Cardiac fibroblast (primary cell): Measurements from ENCODE around the gene TMEM37.
A peak's percentile ranks its signal among the peaks of the same experiment; 100 is the strongest.

ENCODE experiments used
- DNase-seq, 2 donors: peaks; one replicate each; pipeline versions ENCODE4 v3.0.0 to v3.0.0-alpha.2; 2010; ENCODE audit warnings: low read depth in 2 of 2
- H3K4me3 ChIP-seq, 2 donors: replicated peaks in 1 of 2; 1 replicate in 1 of 2; 2 replicates in 1 of 2; pipeline ENCODE4 v1.5.1; 2011; ENCODE audit warnings: low read depth in 2 of 2, low read length in 2 of 2, mild to moderate bottlenecking in 2 of 2, moderate library complexity in 1 of 2
- TF ChIP-seq, protein P1 (sequence below): IDR thresholded peaks from one replicate; pipeline ENCODE4 v1.5.1; 2011; ENCODE audit warnings: low read depth, mild to moderate bottlenecking, low read length, inconsistent platforms

TMEM37 gene

GRCh38 chr2:119476301-119477112 lies 44.9 kb downstream of the TMEM37 start:
- no peak overlapping the region for H3K4me3 ChIP-seq
- peak; percentile 67 to 75 for DNase-seq
- TF ChIP-seq, protein P1, sequence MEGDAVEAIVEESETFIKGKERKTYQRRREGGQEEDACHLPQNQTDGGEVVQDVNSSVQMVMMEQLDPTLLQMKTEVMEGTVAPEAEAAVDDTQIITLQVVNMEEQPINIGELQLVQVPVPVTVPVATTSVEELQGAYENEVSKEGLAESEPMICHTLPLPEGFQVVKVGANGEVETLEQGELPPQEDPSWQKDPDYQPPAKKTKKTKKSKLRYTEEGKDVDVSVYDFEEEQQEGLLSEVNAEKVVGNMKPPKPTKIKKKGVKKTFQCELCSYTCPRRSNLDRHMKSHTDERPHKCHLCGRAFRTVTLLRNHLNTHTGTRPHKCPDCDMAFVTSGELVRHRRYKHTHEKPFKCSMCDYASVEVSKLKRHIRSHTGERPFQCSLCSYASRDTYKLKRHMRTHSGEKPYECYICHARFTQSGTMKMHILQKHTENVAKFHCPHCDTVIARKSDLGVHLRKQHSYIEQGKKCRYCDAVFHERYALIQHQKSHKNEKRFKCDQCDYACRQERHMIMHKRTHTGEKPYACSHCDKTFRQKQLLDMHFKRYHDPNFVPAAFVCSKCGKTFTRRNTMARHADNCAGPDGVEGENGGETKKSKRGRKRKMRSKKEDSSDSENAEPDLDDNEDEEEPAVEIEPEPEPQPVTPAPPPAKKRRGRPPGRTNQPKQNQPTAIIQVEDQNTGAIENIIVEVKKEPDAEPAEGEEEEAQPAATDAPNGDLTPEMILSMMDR: peak; percentile 99

DNA sequence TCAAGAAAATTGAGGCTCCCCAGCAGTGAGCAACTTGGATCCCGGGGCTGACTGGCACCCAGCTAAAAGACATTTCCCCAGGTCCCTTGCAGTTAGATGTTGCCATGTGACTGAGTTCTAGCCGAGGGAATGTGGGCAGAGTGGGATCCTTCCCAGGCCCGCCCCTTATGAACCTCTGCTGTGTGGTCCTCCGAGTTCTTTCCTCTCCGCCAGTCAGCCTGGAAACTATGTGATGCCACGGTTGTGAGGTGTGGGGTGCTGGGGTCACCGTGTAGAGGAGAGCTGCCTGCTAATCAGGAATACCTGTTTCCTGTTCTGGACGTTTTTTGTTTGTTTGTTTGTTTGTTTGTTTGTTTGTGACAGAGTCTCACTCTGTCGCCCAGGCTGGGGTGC lies 45.5 kb downstream of the TMEM37 start:
- TF ChIP-seq, protein P1: no peak
- H3K4me3 ChIP-seq: no peak overlapping the region
- no peak for DNase-seq

DNA sequence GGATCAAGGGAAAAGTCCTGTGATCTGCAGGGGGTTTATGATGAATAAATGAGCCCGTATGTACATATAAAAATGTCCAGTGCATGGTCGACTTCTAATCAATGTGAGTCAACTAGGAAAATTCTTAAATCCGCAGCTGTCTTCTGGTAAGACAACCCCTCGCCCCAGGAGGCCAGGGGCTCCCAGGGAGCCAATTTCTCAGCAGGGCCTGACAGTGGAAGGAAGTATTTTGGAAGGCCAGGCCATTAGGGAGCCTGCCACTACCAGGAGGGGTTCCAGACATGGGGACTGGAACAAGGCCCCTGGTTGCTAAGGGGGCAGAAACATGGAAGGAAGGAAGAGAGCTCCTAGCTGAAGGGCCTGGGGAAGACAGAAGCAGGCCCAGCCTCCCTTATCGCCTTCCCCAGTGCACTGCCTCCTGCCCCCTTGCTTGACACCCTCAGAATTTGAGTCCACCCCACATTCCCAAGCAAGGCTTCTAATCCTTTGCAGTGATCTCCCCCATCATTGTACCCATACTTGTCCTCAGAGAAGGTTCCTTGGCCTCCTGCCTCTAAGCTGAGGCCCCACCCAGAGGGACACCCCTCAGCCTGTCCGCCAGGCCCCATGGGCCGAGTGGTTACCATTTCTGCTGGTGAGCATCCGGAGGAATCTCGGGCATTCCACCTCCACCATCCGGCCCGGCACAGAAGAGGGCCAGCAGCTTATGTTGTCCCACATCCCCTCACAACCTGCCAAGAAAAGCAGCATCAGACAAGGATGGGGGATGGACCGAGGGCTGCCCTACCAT lies 46.7 kb downstream of the TMEM37 start:
- TF ChIP-seq, protein P1: no peak
- DNase-seq: no peak
- no peak overlapping the region for H3K4me3 ChIP-seq

GRCh38 chr2:119478978-119479295 lies 47.3 kb downstream of the TMEM37 start:
- DNase-seq: no peak
- TF ChIP-seq, protein P1: no peak
- H3K4me3 ChIP-seq: no peak overlapping the region

- DNase-seq: no peak
- TF ChIP-seq, protein P1: no peak
- no peak overlapping the region for H3K4me3 ChIP-seq
Observed at GRCh38 chr2:119480184-119480583, 48.5 kb downstream of the TMEM37 start.

DNA sequence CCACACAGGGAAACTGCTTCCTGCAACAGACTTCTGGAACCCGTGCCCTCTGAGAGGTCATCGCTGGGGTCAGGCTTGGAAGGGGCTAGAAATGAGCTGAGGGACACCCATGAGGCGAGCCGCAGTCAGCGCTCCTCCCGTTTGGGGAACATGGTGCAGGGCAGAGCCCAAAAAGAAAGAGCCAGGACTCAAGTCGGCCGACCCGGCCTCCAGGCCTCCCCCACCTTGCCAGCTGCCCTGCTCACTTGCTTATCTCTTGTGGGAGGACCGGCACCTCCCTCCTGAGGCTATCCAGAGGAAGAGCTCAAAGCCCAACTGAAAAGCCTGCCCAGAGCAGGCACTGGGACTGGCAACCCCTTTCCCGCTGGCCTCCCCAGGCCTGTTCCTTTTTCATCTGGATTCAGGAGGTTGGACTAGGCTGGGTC lies 49.1 kb downstream of the TMEM37 start:
- H3K4me3 ChIP-seq: no peak overlapping the region
- DNase-seq: peak in 1 of 2 donors; percentile 25
- TF ChIP-seq, protein P1: no peak
